Stimulated activated CD4-positive, alpha-beta T cell treated with anti-CD3 and anti-CD28 coated beads, Interleukin-2, amount 100 ng/mL, for 24 hours (primary cell): ENCODE data around the gene TMEM126A.

Experiments
- DNase-seq, 2 donors: peaks; one replicate each; pipeline ENCODE4 v3.0.0-alpha.2; 2020

TMEM126A gene

DNA sequence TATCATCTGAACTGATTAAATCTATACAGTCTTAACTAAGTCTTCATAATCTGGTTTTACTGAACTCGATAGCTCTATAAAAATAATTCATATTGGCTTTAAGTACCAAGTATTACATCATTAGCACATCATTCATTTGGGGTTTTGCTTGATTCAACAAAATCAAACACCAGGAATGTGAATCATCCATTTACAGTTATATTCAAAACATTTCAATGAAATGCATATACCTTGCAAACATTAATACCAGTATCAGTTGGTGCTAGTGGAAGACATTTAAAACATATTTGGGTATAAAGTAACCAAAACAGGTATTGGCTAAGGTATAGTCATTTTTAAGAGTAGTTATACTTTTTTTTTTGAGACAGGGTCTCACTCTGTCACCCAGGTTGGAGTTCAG is 50.4 kb downstream of the TMEM126A start:
- DNase-seq, result no peak

DNA sequence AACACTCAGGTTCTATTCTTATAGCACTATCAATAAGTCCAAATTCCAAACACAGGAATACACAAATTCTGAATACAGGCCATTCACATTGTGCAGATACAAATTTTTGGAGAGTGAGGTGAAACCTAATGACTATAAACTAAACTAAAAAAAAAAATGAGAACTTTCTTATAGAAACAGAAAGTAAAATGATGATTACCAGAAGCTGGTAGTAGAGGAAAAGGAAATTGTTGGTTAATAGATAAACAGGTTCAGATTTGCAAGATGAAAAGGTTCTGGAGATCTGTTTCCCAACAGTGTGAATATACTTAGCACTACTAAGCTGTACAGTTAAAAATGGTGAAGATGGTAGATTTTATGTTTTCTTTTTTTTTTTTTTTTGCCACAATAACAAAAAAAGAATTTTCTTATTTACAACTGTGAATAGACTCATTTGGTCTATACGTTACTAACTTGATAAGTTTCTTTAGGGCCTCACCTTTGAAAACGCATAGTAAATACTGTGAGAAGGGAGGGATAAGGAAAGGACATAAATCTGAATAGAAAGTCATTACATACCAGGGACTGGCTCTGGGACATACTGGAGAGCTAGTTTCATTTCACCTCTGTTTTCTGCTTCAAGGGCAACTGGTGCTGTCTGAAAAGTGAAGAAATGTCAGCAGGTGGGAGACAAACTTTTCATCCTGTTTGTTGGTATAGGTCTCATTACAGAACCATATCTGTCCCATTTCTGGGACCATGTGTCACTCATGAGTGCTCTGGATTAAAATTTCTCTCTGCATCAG is 52.4 kb downstream of the TMEM126A start:
- no peak for DNase-seq

DNA sequence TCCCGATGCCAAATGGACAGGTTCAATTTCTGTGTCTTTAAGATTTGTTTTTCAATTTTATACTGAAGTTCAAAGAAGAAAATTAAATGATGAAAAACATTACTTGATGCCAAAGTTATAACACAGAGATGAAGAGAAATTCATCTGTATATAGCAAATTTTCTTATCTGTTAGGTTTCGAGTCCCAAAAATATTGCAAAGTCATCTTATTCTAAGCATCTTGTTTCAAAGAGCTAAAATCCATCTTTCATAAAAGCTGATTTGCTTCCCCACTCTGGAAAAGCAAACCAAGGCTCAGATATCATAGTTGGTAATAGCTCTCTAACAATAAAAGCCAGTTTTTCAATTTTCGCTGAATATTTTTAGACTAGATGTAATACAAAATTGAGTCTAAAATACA is 57.2 kb downstream of the TMEM126A start:
- no peak for DNase-seq

DNA sequence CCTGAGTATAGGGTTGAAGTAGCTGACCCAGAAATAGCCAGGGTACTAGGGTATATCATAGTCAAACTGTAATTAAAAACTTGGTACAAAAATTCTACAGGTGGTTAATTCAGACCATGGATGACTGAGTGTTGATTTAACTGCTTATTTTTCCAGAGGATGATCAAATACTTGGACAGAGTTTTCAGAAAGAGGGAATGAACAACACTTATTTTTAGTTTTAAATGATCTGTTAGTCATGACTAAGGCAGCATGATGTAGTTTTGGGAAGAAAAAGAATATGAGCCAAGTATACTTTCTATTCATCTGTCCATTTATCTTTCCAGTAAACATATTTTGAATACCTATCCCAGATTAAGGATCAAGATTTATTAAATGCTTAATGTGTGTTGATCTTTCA is 58.0 kb downstream of the TMEM126A start:
- no peak for DNase-seq
